Thyroid gland (tissue), 4 donors: ENCODE measurements around the gene PIP5K1C.

Source experiments
- CTCF ChIP-seq, 6 experiments: fragments of 200-600 bp in 3 of 6; fragments of 450-650 bp in 3 of 6; sonication (generic) in 3 of 6; IDR thresholded peaks; one replicate each; pipeline ENCODE4 v1.5.1; 2016 to 2019; ENCODE audit warnings: antibody characterized with exemption in 6 of 6, mild to moderate bottlenecking in 2 of 6, inconsistent platforms in 1 of 6, moderate library complexity in 1 of 6
- POLR2A ChIP-seq, 2 donors: fragments of 450-650 bp; IDR thresholded peaks; one replicate each; pipeline ENCODE4 v1.6.1; 2017; ENCODE audit warnings: antibody characterized with exemption in 2 of 2, mild to moderate bottlenecking in 2 of 2, moderate library complexity in 1 of 2

- TF ChIP-seq CTCF (IDR thresholded peaks at IDR 0.05), result no peak
- TF ChIP-seq POLR2A (IDR thresholded peaks at IDR 0.05), result no peak
These were observed 12.9 kb downstream of the PIP5K1C start for GRCh38 chr19:3687393-3687773.
